GM12875 (cell line): ENCODE data around the gene LRBA.

Experiments used
- H3K4me3 ChIP-seq: one replicate; pipeline ENCODE4 v1.5.1; 2011; ENCODE audit warnings: low read depth, low read length, control low read depth
- TF ChIP-seq, protein P1 (sequence below): IDR thresholded peaks from 2 replicates; pipeline ENCODE4 v1.5.1; 2011; ENCODE audit warnings: low read depth, mild to moderate bottlenecking, control low read depth, inconsistent platforms, low read length, moderate library complexity, borderline replicate concordance; ENCODE audit not compliant: insufficient read depth

Gene LRBA

DNA sequence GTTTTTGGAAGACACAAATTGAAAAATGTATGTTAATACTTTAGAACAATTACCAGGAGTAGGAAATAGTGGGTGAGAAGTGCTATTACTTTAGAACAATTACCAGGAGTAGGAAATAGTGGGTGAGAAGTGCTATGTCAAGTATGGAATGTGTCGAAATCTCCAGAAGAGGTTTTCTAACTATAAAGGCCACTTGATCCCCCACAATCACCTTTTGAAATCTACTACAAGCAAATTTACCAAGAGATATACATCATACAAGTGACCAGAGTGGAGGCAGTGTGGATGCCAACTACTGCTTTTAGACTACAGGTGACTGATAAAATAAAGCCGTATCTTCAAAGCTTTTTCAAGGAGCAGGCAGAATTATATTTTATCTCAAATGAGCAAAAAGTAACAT is 390.1 kb downstream of the LRBA start:
- TF ChIP-seq, protein P1, sequence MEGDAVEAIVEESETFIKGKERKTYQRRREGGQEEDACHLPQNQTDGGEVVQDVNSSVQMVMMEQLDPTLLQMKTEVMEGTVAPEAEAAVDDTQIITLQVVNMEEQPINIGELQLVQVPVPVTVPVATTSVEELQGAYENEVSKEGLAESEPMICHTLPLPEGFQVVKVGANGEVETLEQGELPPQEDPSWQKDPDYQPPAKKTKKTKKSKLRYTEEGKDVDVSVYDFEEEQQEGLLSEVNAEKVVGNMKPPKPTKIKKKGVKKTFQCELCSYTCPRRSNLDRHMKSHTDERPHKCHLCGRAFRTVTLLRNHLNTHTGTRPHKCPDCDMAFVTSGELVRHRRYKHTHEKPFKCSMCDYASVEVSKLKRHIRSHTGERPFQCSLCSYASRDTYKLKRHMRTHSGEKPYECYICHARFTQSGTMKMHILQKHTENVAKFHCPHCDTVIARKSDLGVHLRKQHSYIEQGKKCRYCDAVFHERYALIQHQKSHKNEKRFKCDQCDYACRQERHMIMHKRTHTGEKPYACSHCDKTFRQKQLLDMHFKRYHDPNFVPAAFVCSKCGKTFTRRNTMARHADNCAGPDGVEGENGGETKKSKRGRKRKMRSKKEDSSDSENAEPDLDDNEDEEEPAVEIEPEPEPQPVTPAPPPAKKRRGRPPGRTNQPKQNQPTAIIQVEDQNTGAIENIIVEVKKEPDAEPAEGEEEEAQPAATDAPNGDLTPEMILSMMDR, result no peak
- H3K4me3 ChIP-seq, result no peak overlapping the region

DNA sequence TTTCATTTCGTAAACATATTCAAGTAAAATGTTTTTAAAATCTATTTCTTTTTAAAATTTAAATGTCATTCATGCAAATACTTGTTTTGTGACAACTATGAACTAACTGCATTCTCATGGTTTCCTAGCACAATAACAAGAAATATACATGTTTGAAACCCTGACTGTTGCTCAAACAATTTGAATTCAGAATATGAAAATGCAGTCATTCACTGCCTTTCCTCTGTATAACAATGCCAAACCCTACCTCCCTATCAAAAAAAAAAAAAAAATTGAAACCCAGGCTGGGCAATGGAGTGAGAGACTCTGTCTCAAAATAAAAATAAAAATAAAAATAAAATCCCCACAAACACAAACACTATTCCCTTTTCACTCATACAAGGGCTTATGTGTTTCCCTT is 391.0 kb downstream of the LRBA start:
- TF ChIP-seq, protein P1, result no peak
- H3K4me3 ChIP-seq, result no peak overlapping the region

DNA sequence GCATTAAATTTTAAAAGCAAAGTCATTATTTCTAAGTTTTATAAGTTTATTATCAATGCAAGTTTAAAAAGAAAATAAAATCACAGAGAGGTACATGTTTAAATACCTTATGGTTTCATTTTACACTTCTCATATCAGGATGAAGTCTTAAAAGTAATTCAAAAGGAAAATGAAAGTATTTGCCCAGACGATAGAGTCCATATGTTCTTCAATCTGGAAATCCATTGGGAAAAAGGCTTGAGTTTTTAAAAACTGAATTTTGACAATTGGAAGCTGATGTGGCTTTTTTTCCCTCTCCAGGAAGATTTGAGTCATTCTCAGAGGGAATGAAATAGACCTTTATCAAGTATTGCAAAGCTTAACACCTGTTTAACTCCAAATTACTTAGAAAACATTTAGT is 396.0 kb downstream of the LRBA start:
- H3K4me3 ChIP-seq, result no peak overlapping the region
- TF ChIP-seq, protein P1, result no peak

DNA sequence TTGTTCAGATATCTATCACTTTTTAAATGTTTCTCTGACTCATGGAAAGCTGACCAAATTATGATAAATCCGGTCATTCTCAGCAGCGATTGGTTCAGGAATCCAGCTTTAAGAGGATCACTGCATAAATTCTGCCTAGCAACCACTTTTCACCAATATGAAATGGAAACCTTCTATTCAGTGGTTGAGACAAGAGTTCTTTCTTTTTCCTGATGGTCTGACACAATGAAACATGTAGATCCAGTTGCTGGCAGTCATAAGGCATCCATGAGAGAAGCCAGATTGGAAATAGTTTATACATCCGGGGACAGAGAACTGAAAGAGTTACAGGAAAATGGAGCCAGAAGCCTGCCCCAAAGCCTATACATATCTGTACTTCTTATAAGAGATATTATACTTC is 406.0 kb downstream of the LRBA start:
- TF ChIP-seq, protein P1, result no peak
- no peak overlapping the region for H3K4me3 ChIP-seq

DNA sequence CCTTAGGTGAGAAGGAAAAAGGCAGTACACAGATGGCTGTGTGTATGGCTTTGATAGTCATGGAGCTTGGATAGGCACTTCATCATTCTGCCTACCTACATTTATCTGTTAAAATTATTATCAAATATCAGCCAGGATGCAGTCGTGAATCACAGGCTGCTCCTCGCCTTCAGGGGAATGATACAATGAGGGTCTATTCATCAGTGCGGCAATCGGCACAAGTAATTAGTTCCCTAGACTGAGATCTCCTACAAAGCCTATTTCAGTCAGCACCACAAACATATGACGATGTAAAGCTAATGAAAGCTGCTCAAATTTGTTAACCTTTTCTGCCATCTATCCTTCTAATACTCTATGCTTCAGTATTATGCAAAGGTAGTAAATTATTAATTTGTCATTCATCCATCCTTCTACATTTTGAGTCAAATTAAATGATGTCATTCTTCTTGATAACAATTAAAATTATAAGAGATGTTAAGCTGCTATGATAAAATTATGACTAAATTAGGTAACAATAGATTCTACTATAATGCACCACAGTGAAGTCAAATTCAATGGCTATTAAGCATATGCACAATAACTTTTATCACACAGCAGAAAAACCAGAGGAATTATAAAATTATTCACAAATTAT is 414.2 kb downstream of the LRBA start:
- TF ChIP-seq, protein P1, result no peak
- no peak overlapping the region for H3K4me3 ChIP-seq

DNA sequence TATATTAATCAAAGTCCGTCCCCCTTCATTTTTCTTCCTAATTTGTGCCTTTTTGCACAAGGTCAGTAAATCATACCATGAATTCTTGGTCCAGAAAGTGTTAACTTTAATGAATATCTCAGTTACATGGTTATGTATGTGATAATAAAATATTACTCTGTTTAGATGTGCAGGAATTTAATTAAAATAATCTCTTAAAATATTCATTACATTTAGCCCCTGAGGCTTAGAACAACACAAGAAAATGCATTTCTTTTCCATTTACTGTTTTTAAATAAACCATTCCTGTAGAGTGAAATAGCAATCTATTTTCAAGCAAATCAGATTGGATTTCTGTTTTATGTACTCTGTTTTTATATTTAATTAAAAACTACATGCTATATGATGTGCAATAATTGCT is 415.5 kb downstream of the LRBA start:
- TF ChIP-seq, protein P1, result no peak
- H3K4me3 ChIP-seq, result no peak overlapping the region

DNA sequence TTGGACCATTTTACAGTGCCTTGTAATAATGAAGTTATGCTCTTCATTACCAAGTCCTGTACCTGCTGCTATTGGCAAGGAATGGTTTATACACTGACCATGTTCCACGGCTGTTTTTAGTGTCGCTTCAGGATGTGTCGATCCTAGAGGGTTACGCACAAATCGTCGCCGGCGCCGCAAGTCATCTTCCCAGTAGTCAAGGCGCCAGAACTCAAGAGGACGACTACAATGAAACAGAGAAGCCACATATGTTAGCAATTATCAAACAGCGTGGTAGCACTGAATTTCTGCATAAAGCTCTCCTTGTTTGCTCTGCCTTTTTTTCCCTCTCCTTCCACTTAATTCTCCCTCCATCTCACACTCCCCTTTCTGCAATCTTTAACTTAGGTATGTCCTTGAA is 416.2 kb downstream of the LRBA start:
- TF ChIP-seq, protein P1, result no peak
- H3K4me3 ChIP-seq, result no peak overlapping the region
